Heart right ventricle (tissue), 16 donors: ENCODE data around the gene ARL6IP5. TPM values are rescaled to one million over a fixed set of nuclear protein-coding genes. Genes with fewer than 3 reads are reported as not detected.

Experiments used
- ATAC-seq, 8 donors: fragments of 200-7000 bp; cut with Tn5 transposase; one replicate each; pipeline ENCODE4 v1.9.1; 2020; ENCODE audit warnings: mild to moderate bottlenecking in 8 of 8, moderate library complexity in 8 of 8, moderate number of reproducible peaks in 1 of 8
- DNase-seq, 2 donors: peaks; one replicate each; pipeline ENCODE4 v3.0.0-alpha.2; 2020
- H3K27ac ChIP-seq, 10 donors: fragments of 200-600 bp; sonication (generic) in 2 of 10; one replicate each; pipeline versions ENCODE4 v1.5.0 to v1.8.0; 2020 to 2022; ENCODE audit warnings: mild to moderate bottlenecking in 3 of 10
- H3K27me3 ChIP-seq, 7 donors: fragments of 200-600 bp; one replicate each; pipeline ENCODE4 v1.8.0; 2021 to 2022; ENCODE audit warnings: mild to moderate bottlenecking in 2 of 7
- H3K36me3 ChIP-seq, 9 donors: fragments of 200-600 bp; sonication (generic) in 1 of 9; one replicate each; pipeline versions ENCODE4 v1.5.0 to v1.8.0; 2020 to 2022; ENCODE audit warnings: mild to moderate bottlenecking in 2 of 9
- H3K4me1 ChIP-seq, 9 donors: fragments of 200-600 bp; sonication (generic) in 1 of 9; one replicate each; pipeline versions ENCODE4 v1.5.0 to v1.8.0; 2020 to 2022; ENCODE audit warnings: mild to moderate bottlenecking in 4 of 9
- H3K4me3 ChIP-seq, 10 donors: fragments of 200-600 bp; sonication (generic) in 2 of 10; one replicate each; pipeline versions ENCODE4 v1.5.0 to v1.8.0; 2020 to 2022; ENCODE audit warnings: mild to moderate bottlenecking in 7 of 10, moderate library complexity in 2 of 10
- H3K9me3 ChIP-seq, 11 donors: fragments of 200-600 bp in 10 of 11; sonication (generic) in 2 of 11; one replicate each; pipeline versions ENCODE4 v1.5.0 to v1.8.0; 2013 to 2022; ENCODE audit warnings: mild to moderate bottlenecking in 2 of 11, control low read depth in 1 of 11, moderate library complexity in 1 of 11
- CTCF ChIP-seq, 9 donors: fragments of 200-600 bp; sonication (generic) in 2 of 9; IDR thresholded peaks; one replicate each; pipeline versions ENCODE4 v1.5.0 to v1.8.0; 2021 to 2022; ENCODE audit warnings: antibody characterized with exemption in 9 of 9, mild to moderate bottlenecking in 5 of 9, moderate library complexity in 1 of 9
- WGBS, 2 donors: extraction: QIAGEN DNeasy Blood & Tissue Kit; methylation state at CpG; one replicate each; pipeline ENCODE4 v1.1.7; 2013; ENCODE audit warnings: inconsistent platforms in 1 of 2; 5-methylcytosine and 5-hydroxymethylcytosine counted together
- intact Hi-C, 10 donors: fragments of 100-400 bp; cut with DNase I; formaldehyde crosslinking; loops; one replicate each; pipeline versions ENCODE4 v1.11.1 to v1.14.2; 2022
- polyA plus RNA-seq, 2 donors: library from polyadenylated mRNA; stranded (reverse); fragments of 200-250 nt; gene quantifications; one replicate each; pipeline ENCODE4 v1.2.3, GENCODE V29; 2013
- total RNA-seq, 10 donors: library from RNA; stranded (reverse); fragmentation: NEBNext Ultra II Directional in 3 of 10; extraction: Animal tissue kit (Norgen Biotek cat#: 25700) in 3 of 10; gene quantifications; one replicate each; pipeline versions ENCODE4 v1.2.1 to v1.2.4, GENCODE V29; 2021 to 2023
- donor health status: Arrhythmogenic right ventricular cardiomyopathy.
- donor health status: ischemic (EF 13 %, LVEDD 7.1; RV severe dilation, severe dysfunction).
- donor health status: healthy with polysubstance abuse.
- donor health status: DM: no; HTN: yes; CAD: no.
- donor health status: DM: no; HTN: no; CAD: no.
- donor health status: ischemic (EF 25% LVEDD 6.9; RV normal size, moderate dysfunction).
- donor health status: ischemic (EF 25% LVEDD 5.7; RV mildly dilated, moderate dysfunction).
- donor health status: healthy.
- donor health status: DM: yes; HTN: yes; CAD: no.
- donor health status: Ischemic cardiomyopathy.
- donor health status: ischemic (EF 35%, LVEDD 5.7; RV mildly dilated, moderate dysfunction).
- donor health status: nonischemic (EF 11% LVEDD 7.7; RV severe dilation, severe dysfunction).
- donor health status: DM: yes; HTN: yes; CAD: no.
- donor health status: PGD.
- donor health status: ischemic (EF 29% LVEDD 5.4; RV normal size, mild dysfunction).
- donor health status: nonischemic (EF 23%, LVEDD 6.1; RV moderate dilation, normal function).

ARL6IP5 gene
- total and polyA plus RNA-seq, 12 donors, result 151 to 226 (median 195) TPM

- Histone ChIP-seq H3K9me3 (no peaks in the 10 kb centered on the region), H3K36me3 (peaks cover 0 to 100% (median 62%) of the 10 kb centered on the region in 9 donors), H3K4me3 (no peak overlapping the region), H3K27ac (peak overlapping the region in 1 of 10 donors; percentile 39), H3K27me3 (no peaks in the 10 kb centered on the region), H3K4me1 (peaks cover 0 to 15% (median 0%) of the 10 kb centered on the region in 9 donors)
- no peak for TF ChIP-seq CTCF (IDR thresholded peaks at IDR 0.05)
- intact Hi-C loops, result no loop called here
- DNase-seq, result no peak
- ATAC-seq, result no peak
Observed at GRCh38 chr3:69059688-69060087, 25.0 kb upstream of the ARL6IP5 start.

- intact Hi-C loops, result no loop called here
- Histone ChIP-seq H3K36me3 (peaks cover 0 to 100% (median 46%) of the 10 kb centered on the region in 9 donors), H3K4me1 (peaks cover 0 to 8% (median 0%) of the 10 kb centered on the region in 9 donors), H3K9me3 (no peaks in the 10 kb centered on the region), H3K27ac (no peak overlapping the region), H3K27me3 (no peaks in the 10 kb centered on the region), H3K4me3 (no peak overlapping the region)
- WGBS, 2 donors, result 88 to 89% methylated on average over 2 of the region's 2 CpGs
- no peak for ATAC-seq
- DNase-seq, result no peak
- TF ChIP-seq CTCF (IDR thresholded peaks at IDR 0.05), result no peak
Observed at GRCh38 chr3:69063636-69064035, 21.1 kb upstream of the ARL6IP5 start.

- no peak overlapping the region for H3K4me3 ChIP-seq
- 88 to 95% methylated on average over 6 of the region's 6 CpGs for WGBS, 2 donors
- H3K9me3 ChIP-seq, result no peaks in the 10 kb centered on the region
- intact Hi-C loops, result no loop called here
- peaks cover 0 to 100% (median 31%) of the 10 kb centered on the region in 9 donors for H3K36me3 ChIP-seq
- H3K27me3 ChIP-seq, result no peaks in the 10 kb centered on the region
- H3K4me1 ChIP-seq, result no peaks in the 10 kb centered on the region
- ATAC-seq (no peak), DNase-seq (no peak)
- no peak overlapping the region for H3K27ac ChIP-seq
- TF ChIP-seq CTCF (IDR thresholded peaks at IDR 0.05), result no peak
Observed at GRCh38 chr3:69065318-69065964, 19.3 kb upstream of the ARL6IP5 start.

GRCh38 chr3:69066121-69066520 lies 18.6 kb upstream of the ARL6IP5 start:
- no peak for TF ChIP-seq CTCF (IDR thresholded peaks at IDR 0.05)
- Histone ChIP-seq H3K4me1 (no peaks in the 10 kb centered on the region), H3K27ac (no peak overlapping the region), H3K27me3 (no peaks in the 10 kb centered on the region), H3K36me3 (peaks cover 0 to 100% (median 24%) of the 10 kb centered on the region in 9 donors), H3K9me3 (no peaks in the 10 kb centered on the region), H3K4me3 (no peak overlapping the region)
- intact Hi-C loops, result no loop called here
- ATAC-seq (no peak), DNase-seq (no peak)
- WGBS, 2 donors, result 79 to 95% methylated on average over 4 of the region's 4 CpGs
